Liver (tissue), 9 donors: Measurements from ENCODE around the gene HPCA. TPM values are rescaled to one million over a fixed set of nuclear protein-coding genes. Genes with fewer than 3 reads are reported as not detected.
A peak's percentile ranks its signal among the peaks of the same experiment; 100 is the strongest.

ENCODE experiments used
- DNase-seq: peaks from one replicate; pipeline ENCODE4 v3.0.0-alpha.2; 2017; ENCODE audit warnings: low spot score
- H3K27ac ChIP-seq, 2 donors: one replicate each; pipeline ENCODE4 v1.7.0; 2013; ENCODE audit warnings: inconsistent platforms in 2 of 2, low read length in 2 of 2, control low read depth in 1 of 2, low read depth in 1 of 2, mild to moderate bottlenecking in 1 of 2
- H3K27me3 ChIP-seq, 4 donors: one replicate each; pipeline versions ENCODE4 v1.6.1 to v1.7.0; 2013; ENCODE audit warnings: low read length in 3 of 4, inconsistent platforms in 1 of 4, mild to moderate bottlenecking in 1 of 4, moderate library complexity in 1 of 4; ENCODE audit not compliant: control insufficient read depth in 4 of 4, insufficient read depth in 4 of 4
- H3K36me3 ChIP-seq, 4 donors: one replicate each; pipeline versions ENCODE4 v1.6.1 to v1.7.0; 2013; ENCODE audit warnings: low read length in 3 of 4, mild to moderate bottlenecking in 3 of 4, low read depth in 1 of 4, moderate library complexity in 1 of 4; ENCODE audit not compliant: control insufficient read depth in 4 of 4, insufficient read depth in 3 of 4
- H3K4me1 ChIP-seq, 4 donors: one replicate each; pipeline versions ENCODE4 v1.6.1 to v1.7.0; 2013; ENCODE audit warnings: low read length in 3 of 4, mild to moderate bottlenecking in 3 of 4, moderate library complexity in 1 of 4; ENCODE audit not compliant: control insufficient read depth in 4 of 4, insufficient read depth in 4 of 4
- H3K4me3 ChIP-seq, 3 donors: one replicate each; pipeline versions ENCODE4 v1.6.1 to v1.7.0; 2013; ENCODE audit warnings: low read length in 3 of 3, control low read depth in 1 of 3, low read depth in 1 of 3, mild to moderate bottlenecking in 1 of 3
- H3K9ac ChIP-seq, 2 donors: one replicate each; pipeline ENCODE4 v1.7.0; 2013; ENCODE audit warnings: low read length in 2 of 2, mild to moderate bottlenecking in 2 of 2, moderate library complexity in 2 of 2, control low read depth in 1 of 2, low read depth in 1 of 2
- H3K9me3 ChIP-seq, 4 donors: one replicate each; pipeline versions ENCODE4 v1.6.1 to v1.7.0; 2013; ENCODE audit warnings: low read length in 3 of 4; ENCODE audit not compliant: control insufficient read depth in 4 of 4
- ATF3 ChIP-seq: IDR thresholded peaks from 2 replicates; pipeline ENCODE4 v1.6.1; 2016; ENCODE audit warnings: antibody characterized with exemption
- CTCF ChIP-seq: fragments of 150-350 bp; IDR thresholded peaks from 2 replicates; pipeline ENCODE4 v1.5.1; 2017; ENCODE audit warnings: improper control_type of control experiment, low read depth, low read length; ENCODE audit not compliant: missing input control
- EGR1 ChIP-seq, 2 donors: IDR thresholded peaks; 2 replicates each; pipeline ENCODE4 v1.6.1; 2016 to 2018; ENCODE audit warnings: antibody characterized with exemption in 2 of 2, low read depth in 2 of 2
- FOXA1 ChIP-seq: IDR thresholded peaks from 2 replicates; pipeline ENCODE4 v1.6.1; 2016; ENCODE audit warnings: antibody characterized with exemption
- FOXA2 ChIP-seq: IDR thresholded peaks from 2 replicates; pipeline ENCODE4 v1.6.1; 2016; ENCODE audit warnings: antibody characterized with exemption
- GABPA ChIP-seq, 2 donors: IDR thresholded peaks in 1 of 2; conservative IDR thresholded peaks in 1 of 2; 2 replicates each; pipeline ENCODE4 v1.6.1; 2016; ENCODE audit warnings: antibody characterized with exemption in 2 of 2, mild to moderate bottlenecking in 1 of 2, moderate library complexity in 1 of 2
- HNF4A ChIP-seq, 2 donors: conservative IDR thresholded peaks; 2 replicates each; pipeline ENCODE4 v1.6.1; 2016; ENCODE audit warnings: antibody characterized with exemption in 2 of 2, mild to moderate bottlenecking in 2 of 2
- HNF4G ChIP-seq: IDR thresholded peaks from 2 replicates; pipeline ENCODE4 v1.6.1; 2016; ENCODE audit warnings: antibody characterized with exemption
- JUND ChIP-seq, 2 donors: IDR thresholded peaks; 2 replicates each; pipeline ENCODE4 v1.6.1; 2016; ENCODE audit warnings: antibody characterized with exemption in 2 of 2
- MAX ChIP-seq: IDR thresholded peaks from 2 replicates; pipeline ENCODE4 v1.6.1; 2016; ENCODE audit warnings: antibody characterized with exemption
- NR2F2 ChIP-seq: IDR thresholded peaks from 2 replicates; pipeline ENCODE4 v1.6.1; 2016; ENCODE audit warnings: antibody characterized with exemption
- RAD21 ChIP-seq, 2 donors: IDR thresholded peaks; 2 replicates each; pipeline ENCODE4 v1.6.1; 2016; ENCODE audit warnings: antibody characterized with exemption in 2 of 2, mild to moderate bottlenecking in 2 of 2
- REST ChIP-seq: IDR thresholded peaks from 2 replicates; pipeline ENCODE4 v1.6.1; 2016; ENCODE audit warnings: antibody characterized with exemption, mild to moderate bottlenecking
- RXRA ChIP-seq, 2 donors: IDR thresholded peaks; 2 replicates each; pipeline ENCODE4 v1.6.1; 2017 to 2018; ENCODE audit warnings: antibody characterized with exemption in 2 of 2, mild to moderate bottlenecking in 1 of 2
- SP1 ChIP-seq: IDR thresholded peaks from 2 replicates; pipeline ENCODE4 v1.6.1; 2018; ENCODE audit warnings: antibody characterized with exemption, mild to moderate bottlenecking
- TAF1 ChIP-seq: conservative IDR thresholded peaks from 2 replicates; pipeline ENCODE4 v1.6.1; 2016; ENCODE audit warnings: antibody characterized with exemption, mild to moderate bottlenecking
- YY1 ChIP-seq: IDR thresholded peaks from 2 replicates; pipeline ENCODE4 v1.6.1; 2016; ENCODE audit warnings: antibody characterized with exemption, mild to moderate bottlenecking
- ZBTB33 ChIP-seq: IDR thresholded peaks from 2 replicates; pipeline ENCODE4 v1.6.1; 2016; ENCODE audit warnings: antibody characterized with exemption
- WGBS: extraction: QIAGEN DNeasy Blood & Tissue Kit; methylation state at CpG from one replicate; pipeline ENCODE4 v1.1.7; 2013; 5-methylcytosine and 5-hydroxymethylcytosine counted together
- polyA plus RNA-seq, 2 donors: library from polyadenylated mRNA; stranded (reverse) in 1 of 2; unstranded in 1 of 2; fragments of 200-250 nt in 1 of 2; fragments of >200 nt in 1 of 2; fragmentation: Nextera tagmentation in 1 of 2; extraction: Ambion mirVana in 1 of 2; gene quantifications; one replicate each; pipeline versions ENCODE4 v1.2.1 to v1.2.3, GENCODE V29; 2013 to 2015
- total RNA-seq, 2 donors: library from RNA; depleted of rRNA; stranded (reverse); fragments of >200 nt; gene quantifications; one replicate each; pipeline ENCODE4 v1.2.3, GENCODE V29; 2014
- donor health status: healthy.
- donor health status: healthy.
- donor health status: healthy.
- donor health status: healthy.
- donor health status: healthy.

HPCA gene
- total and polyA plus RNA-seq, 4 donors, result not detected

GRCh38 chr1:32918179-32918578, 31.9 kb downstream of the HPCA start (continued):
- no peak for TF ChIP-seq CTCF
- TF ChIP-seq HNF4G, result no peak

GRCh38 chr1:32919811-32920733, 33.8 kb downstream of the HPCA start:
- Histone ChIP-seq H3K9me3 (no peaks in the 10 kb centered on the region), H3K36me3 (no peaks in the 10 kb centered on the region), H3K27ac (peak overlapping the region; percentile 22 to 67), H3K27me3 (no peaks in the 10 kb centered on the region), H3K9ac (no peak overlapping the region), H3K4me1 (peaks cover 3 to 11% (median 6%) of the 10 kb centered on the region in 4 donors), H3K4me3 (no peak overlapping the region)
- 88% methylated on average over 11 of the region's 11 CpGs for WGBS
- no peak for DNase-seq
- TF ChIP-seq GABPA (IDR thresholded peaks at IDR 0.05 in 1 of 2, conservative IDR thresholded peaks at IDR 0.05 in 1 of 2) (no peak), RXRA (IDR thresholded peaks at IDR 0.05) (no peak), TAF1 (no peak), MAX (no peak), ATF3 (no peak), SP1 (no peak), FOXA2 (no peak)

GRCh38 chr1:32920833-32921232, 34.5 kb downstream of the HPCA start:
- WGBS, result 27% methylated on average over 7 of the region's 7 CpGs
- TF ChIP-seq ZBTB33, result peak; percentile 58
- TF ChIP-seq ATF3, result peak; percentile 37
- peak; percentile 23 to 64 for TF ChIP-seq JUND (IDR thresholded peaks at IDR 0.05)
- TF ChIP-seq YY1, result peak; percentile 93
- TF ChIP-seq EGR1 (IDR thresholded peaks at IDR 0.05; ENCODE audit: low read depth in 2 of 2), result peak in 1 of 2 donors; percentile 52
- peak; percentile 97 to 98 for TF ChIP-seq RXRA (IDR thresholded peaks at IDR 0.05)
- TF ChIP-seq HNF4G, result no peak
- TF ChIP-seq HNF4A (conservative IDR thresholded peaks at IDR 0.05), result peak; percentile 62 to 85
- TF ChIP-seq REST, result peak; percentile 26
- TF ChIP-seq MAX, result peak; percentile 75
- TF ChIP-seq FOXA2, result peak; percentile 45
- peak in 1 of 2 donors; percentile 44 for TF ChIP-seq GABPA (IDR thresholded peaks at IDR 0.05 in 1 of 2, conservative IDR thresholded peaks at IDR 0.05 in 1 of 2)
- peak; percentile 60 for TF ChIP-seq SP1
- TF ChIP-seq RAD21 (IDR thresholded peaks at IDR 0.05), result peak; percentile 32 to 53
- TF ChIP-seq FOXA1, result no peak
- peak; percentile 60 for TF ChIP-seq NR2F2
- no peak for TF ChIP-seq TAF1

More at GRCh38 chr1:32920833-32921232, 34.5 kb downstream of the HPCA start:
- Histone ChIP-seq H3K9me3 (no peaks in the 10 kb centered on the region), H3K4me1 (peaks cover 3 to 11% (median 6%) of the 10 kb centered on the region in 4 donors), H3K27ac (peak overlapping the region; percentile 22 to 67), H3K27me3 (no peaks in the 10 kb centered on the region), H3K9ac (no peak overlapping the region), H3K36me3 (no peaks in the 10 kb centered on the region), H3K4me3 (no peak overlapping the region)
- no peak for DNase-seq
